Stimulated activated CD4-positive, alpha-beta T cell treated with anti-CD3 and anti-CD28 coated beads, Interleukin-1b, Interleukin-23, amount 100 ng/mL, for 24 hours (primary cell): ENCODE measurements around the gene ADI1.

Experiments
- DNase-seq, 4 experiments: peaks; one replicate each; pipeline ENCODE4 v3.0.0-alpha.2; 2020; ENCODE audit warnings: low read depth in 4 of 4, low spot score in 1 of 4

ADI1 gene

GRCh38 chr2:3481736-3482362 is 37.5 kb downstream of the ADI1 start:
- DNase-seq: no peak

DNA sequence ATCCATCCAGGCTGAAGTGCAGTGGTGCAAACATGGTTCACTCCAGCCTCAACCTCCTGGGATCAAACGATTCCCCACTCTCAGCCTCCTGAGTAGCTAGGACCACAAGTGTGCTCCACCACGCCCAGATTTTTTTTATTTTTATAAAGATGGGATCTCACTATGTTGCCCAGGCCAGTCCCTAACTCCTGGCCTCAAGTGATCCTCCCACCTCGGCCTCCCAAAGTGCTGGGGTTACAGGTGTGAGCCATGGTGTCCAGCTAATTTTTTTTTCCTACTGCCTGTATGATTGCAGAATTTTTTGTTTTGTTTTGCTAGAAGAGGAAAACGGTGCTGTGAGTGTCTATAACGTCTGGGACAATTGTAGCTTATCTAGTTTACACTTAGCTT is 38.3 kb downstream of the ADI1 start:
- no peak for DNase-seq

DNA sequence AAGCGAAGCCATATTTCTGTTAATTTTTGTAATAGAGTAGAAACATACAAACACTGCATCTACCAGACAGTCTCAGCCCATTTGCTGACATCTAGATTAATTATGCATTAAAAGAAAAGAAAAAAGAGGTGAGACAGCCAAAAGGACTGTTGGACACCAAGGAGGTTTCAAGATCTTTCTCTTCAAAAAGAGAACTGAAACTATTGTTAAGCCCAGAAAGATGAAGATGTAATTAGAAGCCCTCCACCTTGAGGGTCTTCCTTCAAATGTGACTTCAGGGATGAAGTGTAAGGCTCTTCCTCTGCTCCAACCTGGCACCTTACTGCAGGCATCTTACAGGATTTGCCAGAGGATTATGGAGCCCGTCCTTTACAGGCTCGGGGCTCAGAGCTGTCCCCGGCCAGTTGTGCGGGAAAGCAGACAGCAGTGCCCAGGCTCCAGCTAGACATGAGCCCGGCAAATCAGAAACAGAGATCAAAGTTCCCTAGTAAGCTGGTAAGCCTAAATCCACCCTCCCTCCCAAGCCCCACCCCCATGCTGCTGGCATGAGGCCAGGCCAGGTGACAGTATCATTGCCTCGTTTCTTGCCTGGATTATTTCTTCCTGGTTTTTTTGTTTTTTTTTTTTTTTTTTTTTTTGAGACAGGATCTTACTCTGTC is 38.9 kb downstream of the ADI1 start:
- no peak for DNase-seq

- no peak for DNase-seq
Measured at GRCh38 chr2:3479430-3480320, 39.7 kb downstream of the ADI1 start.

DNA sequence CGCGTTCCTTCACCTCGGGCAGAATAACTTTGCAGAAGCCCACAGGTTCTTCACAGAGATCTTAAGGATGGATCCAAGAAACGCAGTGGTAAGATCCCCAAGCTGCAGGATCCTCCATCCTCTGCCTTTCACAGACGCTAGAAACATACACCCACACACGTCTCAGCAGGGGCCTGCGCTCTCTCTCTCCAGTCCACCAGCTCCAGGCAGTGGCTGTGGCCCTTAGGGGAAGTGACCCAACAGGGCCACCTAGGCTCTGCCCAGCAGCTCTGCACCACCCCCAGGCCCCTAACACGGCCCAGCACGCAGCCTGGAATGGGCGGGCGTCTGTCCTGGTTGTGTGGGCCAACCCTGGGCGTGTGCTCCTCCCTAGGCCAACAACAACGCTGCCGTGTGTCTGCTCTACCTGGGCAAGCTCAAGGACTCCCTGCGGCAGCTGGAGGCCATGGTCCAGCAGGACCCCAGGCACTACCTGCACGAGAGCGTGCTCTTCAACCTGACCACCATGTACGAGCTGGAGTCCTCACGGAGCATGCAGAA is 40.4 kb downstream of the ADI1 start:
- DNase-seq: no peak

GRCh38 chr2:3476985-3477327 is 42.4 kb downstream of the ADI1 start:
- no peak for DNase-seq

GRCh38 chr2:3476321-3476984 is 42.9 kb downstream of the ADI1 start:
- no peak for DNase-seq

DNA sequence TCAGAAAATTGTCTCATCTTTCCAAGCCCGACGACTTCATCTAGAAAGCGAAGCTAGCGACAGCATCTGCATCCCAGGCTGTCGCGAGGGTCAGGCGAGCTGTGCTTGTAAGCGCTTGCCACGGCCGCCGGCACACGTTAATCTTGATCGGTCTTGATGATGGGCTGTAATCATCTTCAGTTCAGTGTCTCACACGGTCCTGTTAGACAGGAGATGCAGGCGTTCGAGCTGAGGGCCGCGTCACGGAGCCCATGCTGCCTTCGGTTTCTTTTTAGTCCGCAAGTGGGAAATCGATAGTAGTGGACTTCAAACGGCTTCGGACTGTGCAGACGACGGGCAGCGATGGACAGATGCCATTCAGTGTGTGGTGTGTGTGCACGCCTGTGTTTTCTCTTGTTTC is 43.6 kb downstream of the ADI1 start:
- DNase-seq: no peak

DNA sequence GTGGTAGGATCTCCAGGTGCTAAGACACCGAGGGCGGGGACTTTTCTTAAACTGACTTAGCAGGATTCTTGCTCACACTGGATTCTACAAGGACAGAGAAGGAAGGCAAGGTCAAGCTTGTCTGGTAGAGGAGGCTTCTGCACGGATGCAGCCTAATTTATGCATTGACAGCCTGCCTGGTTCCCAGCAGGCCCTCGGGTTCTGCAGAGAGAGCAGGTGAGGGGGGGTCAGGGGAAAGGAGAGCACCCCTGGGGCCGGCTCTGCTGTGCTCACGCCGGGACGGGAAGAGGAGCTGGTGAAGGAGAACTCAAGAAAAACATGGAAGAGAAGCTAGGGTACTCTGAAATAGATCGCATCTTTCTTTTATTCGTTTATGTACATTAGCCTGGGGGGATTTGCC is 46.4 kb downstream of the ADI1 start:
- DNase-seq: no peak

GRCh38 chr2:3472296-3472695 is 47.0 kb downstream of the ADI1 start:
- no peak for DNase-seq

GRCh38 chr2:3470856-3471737 is 48.2 kb downstream of the ADI1 start:
- no peak for DNase-seq

GRCh38 chr2:3470166-3470651 is 49.1 kb downstream of the ADI1 start:
- DNase-seq: no peak

DNA sequence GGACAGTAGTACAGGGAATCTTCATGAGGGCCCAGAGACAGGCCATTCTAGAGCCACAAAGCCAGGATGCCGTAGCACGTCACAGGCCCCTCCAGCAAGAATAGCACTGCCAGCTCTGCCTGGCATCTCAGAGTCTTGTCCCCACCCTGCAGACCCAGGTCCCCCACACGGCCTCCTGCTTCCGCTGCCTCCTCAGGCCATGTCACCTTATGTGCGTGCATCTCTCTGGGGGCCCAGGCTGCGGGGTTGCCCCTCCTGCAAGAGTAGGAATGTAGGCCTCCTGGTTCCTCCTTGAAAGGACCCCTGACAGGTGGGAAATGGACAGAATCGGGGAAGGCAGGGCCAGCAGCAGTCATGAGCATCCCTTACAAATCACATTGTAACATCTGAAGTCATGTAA is 49.8 kb downstream of the ADI1 start:
- DNase-seq: no peak

- no peak for DNase-seq
Measured at GRCh38 chr2:3468296-3468988, 50.9 kb downstream of the ADI1 start.

DNA sequence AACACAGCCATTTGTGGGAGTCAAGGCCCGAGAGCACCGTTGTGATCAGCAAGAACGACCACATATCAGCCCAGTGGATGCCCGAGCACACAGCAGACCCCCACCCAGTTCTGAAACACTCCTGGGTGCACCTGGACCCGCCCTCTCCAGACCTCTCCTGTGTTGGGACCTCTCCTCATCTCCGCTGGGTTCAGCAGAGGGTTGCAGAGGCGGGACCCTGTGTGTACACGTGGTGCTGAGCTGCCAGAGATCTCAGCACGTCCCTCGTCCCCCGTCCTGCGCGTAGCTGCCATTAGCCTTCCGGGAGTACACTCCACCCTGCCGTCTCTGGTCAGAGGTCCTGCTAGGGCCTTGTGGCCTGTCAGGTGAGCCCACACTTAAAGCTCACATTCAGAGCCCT is 51.7 kb downstream of the ADI1 start:
- DNase-seq: no peak

DNA sequence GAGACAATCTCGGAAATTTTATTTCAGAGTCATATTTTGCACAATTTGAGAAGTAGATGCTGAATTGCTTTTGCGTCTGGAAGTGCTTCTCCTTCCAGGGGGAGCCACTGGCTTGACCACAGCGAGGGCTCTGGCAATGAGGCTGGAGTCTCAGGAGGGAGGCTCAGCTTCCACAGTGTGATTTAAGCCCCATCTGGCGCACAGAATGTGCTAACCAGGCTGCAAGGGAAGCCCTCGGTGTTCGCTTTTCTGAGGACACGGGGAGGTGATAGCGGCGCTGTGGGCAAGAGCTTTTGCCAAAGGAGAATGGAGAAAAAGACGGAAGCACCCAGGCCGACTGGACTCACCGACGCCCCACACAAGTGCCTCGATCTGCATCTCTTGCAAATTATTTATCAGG is 52.4 kb downstream of the ADI1 start:
- no peak for DNase-seq

DNA sequence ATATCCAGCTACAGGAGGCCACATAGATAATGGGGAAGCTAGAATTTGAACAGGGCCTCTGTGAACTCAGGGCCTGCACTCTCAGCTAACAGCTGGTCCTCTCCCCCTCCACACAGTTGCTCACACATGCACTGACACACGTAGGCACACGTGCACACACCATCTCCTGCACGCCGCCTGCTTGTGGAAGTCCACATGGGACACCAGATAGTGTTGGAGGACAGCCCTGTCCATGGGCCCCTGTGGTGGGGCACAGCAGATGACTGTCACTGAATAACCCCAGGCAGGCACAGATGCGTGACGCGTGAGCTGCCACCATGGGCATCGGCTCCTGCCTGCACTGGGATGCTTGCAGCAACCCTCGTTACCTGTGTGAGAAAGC is 52.9 kb downstream of the ADI1 start:
- no peak for DNase-seq

GRCh38 chr2:3465844-3466481 is 53.4 kb downstream of the ADI1 start:
- no peak for DNase-seq

DNA sequence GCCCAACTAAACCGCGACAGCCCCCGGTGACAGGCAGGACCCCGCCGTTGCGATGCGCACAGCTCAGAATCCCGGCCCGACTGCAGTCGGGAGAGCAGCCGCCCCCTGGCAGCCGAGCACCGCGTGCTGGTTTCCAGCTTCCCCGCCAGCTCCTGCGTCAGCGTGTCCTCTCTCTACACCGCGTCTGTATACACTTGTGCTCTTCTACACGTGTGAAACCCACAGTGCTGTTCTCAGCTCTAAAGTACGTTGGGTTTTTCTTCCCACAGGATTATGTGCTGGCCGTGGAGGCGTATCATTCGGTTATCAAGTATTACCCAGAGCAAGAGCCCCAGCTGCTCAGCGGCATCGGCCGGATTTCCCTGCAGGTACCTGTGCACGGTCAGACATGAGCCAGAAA is 54.0 kb downstream of the ADI1 start:
- DNase-seq: no peak
